Measurements from ENCODE around the gene CPT1B.
"Not testable (repeated sequence)": the region's sequence is repeated elsewhere in the genome, so short reads cannot be mapped to it uniquely, and the experiment has no call there.

The CPT1B gene

DNA sequence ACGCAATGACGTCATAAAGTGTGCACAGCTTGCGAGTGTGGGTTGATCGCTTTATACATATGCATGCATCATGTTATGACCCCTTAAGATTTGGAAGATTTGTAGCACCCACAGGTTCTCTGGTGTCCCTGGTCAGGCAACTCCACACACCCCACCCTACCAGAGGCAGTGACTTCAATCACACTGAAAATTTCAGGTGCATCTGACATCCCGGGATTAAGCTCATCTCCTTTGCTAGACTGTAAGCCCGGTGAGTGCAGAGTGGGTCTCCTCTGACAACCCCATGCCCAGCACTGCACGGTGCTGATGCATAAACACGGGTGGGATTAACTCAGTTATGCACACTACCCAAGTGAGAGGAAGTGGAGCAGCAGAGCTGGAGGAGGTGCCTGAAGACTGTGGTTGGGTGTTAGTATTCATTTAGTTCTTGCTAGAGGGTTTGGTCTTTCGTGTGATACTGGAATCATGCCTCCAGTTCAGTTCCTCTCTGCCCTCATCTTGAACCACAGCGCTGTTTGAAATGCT lies 43.2 kb upstream of the CPT1B start:
- peak overlapping the region; percentile 68 for H3K27ac ChIP-seq (ENCODE audit: poor library complexity, severe bottlenecking)
- H3K36me3 ChIP-seq (ENCODE audit: low read depth), result no peaks in the 10 kb centered on the region
- no peak for DNase-seq (ENCODE audit: low spot score)
- H3K27me3 ChIP-seq (ENCODE audit: insufficient read depth, poor library complexity, severe bottlenecking), result no peaks in the 10 kb centered on the region
- ATAC-seq (ENCODE audit: low read depth), result peak; percentile 47
- TF ChIP-seq, protein P1, sequence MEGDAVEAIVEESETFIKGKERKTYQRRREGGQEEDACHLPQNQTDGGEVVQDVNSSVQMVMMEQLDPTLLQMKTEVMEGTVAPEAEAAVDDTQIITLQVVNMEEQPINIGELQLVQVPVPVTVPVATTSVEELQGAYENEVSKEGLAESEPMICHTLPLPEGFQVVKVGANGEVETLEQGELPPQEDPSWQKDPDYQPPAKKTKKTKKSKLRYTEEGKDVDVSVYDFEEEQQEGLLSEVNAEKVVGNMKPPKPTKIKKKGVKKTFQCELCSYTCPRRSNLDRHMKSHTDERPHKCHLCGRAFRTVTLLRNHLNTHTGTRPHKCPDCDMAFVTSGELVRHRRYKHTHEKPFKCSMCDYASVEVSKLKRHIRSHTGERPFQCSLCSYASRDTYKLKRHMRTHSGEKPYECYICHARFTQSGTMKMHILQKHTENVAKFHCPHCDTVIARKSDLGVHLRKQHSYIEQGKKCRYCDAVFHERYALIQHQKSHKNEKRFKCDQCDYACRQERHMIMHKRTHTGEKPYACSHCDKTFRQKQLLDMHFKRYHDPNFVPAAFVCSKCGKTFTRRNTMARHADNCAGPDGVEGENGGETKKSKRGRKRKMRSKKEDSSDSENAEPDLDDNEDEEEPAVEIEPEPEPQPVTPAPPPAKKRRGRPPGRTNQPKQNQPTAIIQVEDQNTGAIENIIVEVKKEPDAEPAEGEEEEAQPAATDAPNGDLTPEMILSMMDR (IDR thresholded peaks at IDR 0.05; ENCODE audit: poor library complexity, severe bottlenecking), result no peak
- H3K4me1 ChIP-seq (ENCODE audit: insufficient read depth, poor library complexity, severe bottlenecking), result peaks cover 24% of the 10 kb centered on the region
- peak overlapping the region; percentile 14 for H3K4me3 ChIP-seq (ENCODE audit: severe bottlenecking)
- H3K9me3 ChIP-seq (ENCODE audit: severe bottlenecking), result no peaks in the 10 kb centered on the region

DNA sequence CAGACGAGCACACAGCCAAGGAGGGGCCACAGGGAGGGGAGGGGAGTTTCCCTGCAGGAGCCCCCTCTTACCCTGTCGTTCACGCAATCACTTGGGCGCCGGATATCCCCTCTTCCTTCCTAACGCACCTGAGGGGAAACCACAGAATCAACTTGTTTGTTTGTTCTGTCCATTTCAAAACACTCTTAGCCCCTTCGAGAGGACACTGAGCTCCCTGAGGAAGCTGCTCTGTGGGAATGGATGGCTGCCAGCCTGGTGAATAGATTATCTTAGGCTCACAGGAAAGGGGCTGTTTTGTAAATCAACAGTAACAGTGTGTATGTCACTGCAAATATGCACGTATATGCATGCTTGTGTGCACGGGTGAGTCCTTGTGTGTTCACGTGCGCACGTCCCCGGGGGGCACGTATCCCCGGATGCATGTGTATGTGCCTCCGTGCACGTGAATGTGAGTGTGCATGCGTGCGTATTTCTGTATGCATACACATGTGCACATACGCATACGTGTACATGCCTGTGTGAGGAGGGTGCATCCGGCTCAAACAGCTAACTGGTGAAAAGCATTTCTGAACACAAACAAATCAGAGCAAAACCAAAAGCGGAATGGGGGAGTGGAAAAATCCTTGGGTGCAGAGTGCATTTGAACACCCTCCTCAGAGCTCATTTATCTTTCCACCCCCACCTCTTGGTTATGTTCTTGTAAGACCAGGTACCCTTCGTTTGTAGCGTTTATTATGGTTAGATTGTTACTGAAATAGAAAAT lies 42.5 kb upstream of the CPT1B start:
- ATAC-seq (ENCODE audit: low read depth) (peak; percentile 71), DNase-seq (ENCODE audit: low spot score) (no peak)
- Histone ChIP-seq H3K27ac (ENCODE audit: poor library complexity, severe bottlenecking) (peak overlapping the region; percentile 68), H3K4me3 (ENCODE audit: severe bottlenecking) (peak overlapping the region; percentile 20), H3K36me3 (ENCODE audit: low read depth) (no peaks in the 10 kb centered on the region), H3K9me3 (ENCODE audit: severe bottlenecking) (no peaks in the 10 kb centered on the region), H3K27me3 (ENCODE audit: insufficient read depth, poor library complexity, severe bottlenecking) (no peaks in the 10 kb centered on the region), H3K4me1 (ENCODE audit: insufficient read depth, poor library complexity, severe bottlenecking) (peaks cover 24% of the 10 kb centered on the region)
- TF ChIP-seq, protein P1 (IDR thresholded peaks at IDR 0.05; ENCODE audit: poor library complexity, severe bottlenecking), result peak; percentile 75

DNA sequence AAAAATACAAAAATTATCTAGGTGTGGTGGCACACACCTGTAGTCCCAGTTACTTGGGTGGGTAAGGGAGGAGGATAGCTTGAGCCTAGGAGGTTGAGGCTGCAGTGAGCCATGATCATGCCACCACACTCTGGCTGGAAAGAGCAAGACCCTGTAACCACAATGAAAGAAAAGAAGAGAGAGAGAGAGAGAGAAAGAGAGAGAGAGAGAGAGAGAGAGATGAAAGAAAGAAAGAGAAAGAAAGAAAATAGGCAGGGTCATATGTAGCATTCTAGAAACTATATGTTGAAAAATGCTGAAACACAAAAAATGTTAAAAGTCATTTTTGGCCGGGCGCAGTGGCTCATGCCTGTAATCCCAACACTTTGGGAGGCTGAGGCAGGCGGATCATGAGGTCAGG lies 36.1 kb upstream of the CPT1B start:
- DNase-seq (ENCODE audit: low spot score); H3K27ac ChIP-seq (ENCODE audit: poor library complexity, severe bottlenecking); H3K9me3 ChIP-seq (ENCODE audit: severe bottlenecking); ATAC-seq (ENCODE audit: low read depth); H3K4me3 ChIP-seq (ENCODE audit: severe bottlenecking); H3K36me3 ChIP-seq (ENCODE audit: low read depth); H3K27me3 ChIP-seq (ENCODE audit: insufficient read depth, poor library complexity, severe bottlenecking); H3K4me1 ChIP-seq (ENCODE audit: insufficient read depth, poor library complexity, severe bottlenecking): not testable (repeated sequence)

DNA sequence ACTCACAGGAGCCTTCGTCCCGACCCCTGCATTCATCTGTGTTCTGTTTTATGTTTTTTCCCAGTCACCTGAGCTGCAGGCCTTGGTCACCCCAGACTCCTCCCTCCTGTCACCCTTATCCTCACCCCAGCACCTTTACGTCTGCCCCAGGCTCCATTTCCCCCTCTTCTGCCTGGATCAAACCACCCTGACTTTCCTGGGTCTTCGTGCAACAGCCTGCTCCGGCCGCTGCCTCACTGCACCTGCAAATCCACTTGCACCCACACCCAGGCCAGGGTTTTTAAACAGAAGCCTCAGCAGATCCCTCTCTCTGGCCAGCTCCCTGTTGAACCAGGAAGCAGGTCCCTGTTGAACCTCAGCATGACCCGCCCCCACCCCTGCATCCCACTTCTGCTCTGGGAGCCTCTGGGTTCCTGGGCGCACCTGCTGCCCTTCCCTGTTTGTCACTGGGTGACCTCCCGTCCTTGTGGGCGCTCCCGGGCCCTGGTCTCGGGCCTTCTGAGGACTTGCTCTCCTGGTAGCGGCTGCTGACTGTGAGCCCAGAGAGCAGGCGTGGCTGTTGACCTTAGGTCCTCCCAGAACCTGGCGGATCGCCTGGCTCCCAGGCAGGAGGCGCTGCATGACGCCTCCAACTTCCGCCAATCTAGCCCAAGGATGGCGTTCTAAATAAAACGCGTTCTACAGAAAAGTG lies 35.2 kb upstream of the CPT1B start:
- TF ChIP-seq, protein P1 (IDR thresholded peaks at IDR 0.05; ENCODE audit: poor library complexity, severe bottlenecking), result no peak
- Histone ChIP-seq H3K4me1 (ENCODE audit: insufficient read depth, poor library complexity, severe bottlenecking) (no peaks in the 10 kb centered on the region), H3K27me3 (ENCODE audit: insufficient read depth, poor library complexity, severe bottlenecking) (peaks cover 3% of the 10 kb centered on the region), H3K4me3 (ENCODE audit: severe bottlenecking) (no peak overlapping the region), H3K27ac (ENCODE audit: poor library complexity, severe bottlenecking) (no peak overlapping the region), H3K36me3 (ENCODE audit: low read depth) (no peaks in the 10 kb centered on the region), H3K9me3 (ENCODE audit: severe bottlenecking) (no peaks in the 10 kb centered on the region)
- DNase-seq (ENCODE audit: low spot score) (no peak), ATAC-seq (ENCODE audit: low read depth) (no peak)

DNA sequence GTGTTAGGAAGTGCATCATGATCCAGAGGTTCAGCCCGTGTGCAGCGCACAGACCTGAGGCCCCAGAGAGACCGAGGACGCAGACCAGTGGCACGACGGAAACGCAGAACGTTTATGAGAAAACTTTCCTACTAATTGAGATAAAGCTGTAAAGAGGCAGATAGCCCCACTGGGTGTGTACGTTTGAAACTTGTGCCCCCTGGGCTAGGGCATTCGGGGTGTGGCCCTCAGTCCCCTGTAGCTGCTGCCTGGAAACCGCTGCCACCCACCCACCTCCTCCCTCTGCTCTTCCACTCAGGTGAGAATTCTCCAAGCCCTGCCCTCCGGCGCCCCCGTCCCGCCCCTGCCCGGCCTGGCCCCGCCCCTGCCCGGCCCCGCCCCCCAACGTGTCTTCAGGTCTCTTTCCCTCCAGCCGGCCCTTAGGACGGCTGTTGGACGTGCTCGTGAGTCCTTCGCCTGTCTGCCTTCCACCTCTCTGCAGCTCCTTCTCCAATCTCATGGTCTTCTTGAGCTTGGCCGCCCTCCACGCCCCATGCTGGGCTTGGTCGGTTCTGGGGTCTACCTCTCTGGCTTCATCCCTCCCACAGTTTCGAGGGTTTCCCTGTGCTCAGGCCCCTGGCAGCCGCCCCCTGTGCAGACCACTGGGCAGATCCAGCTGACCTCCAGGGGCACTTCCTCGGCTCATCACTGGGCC lies 34.4 kb upstream of the CPT1B start:
- Histone ChIP-seq H3K4me1 (ENCODE audit: insufficient read depth, poor library complexity, severe bottlenecking) (no peaks in the 10 kb centered on the region), H3K27me3 (ENCODE audit: insufficient read depth, poor library complexity, severe bottlenecking) (peaks cover 3% of the 10 kb centered on the region), H3K4me3 (ENCODE audit: severe bottlenecking) (no peak overlapping the region), H3K27ac (ENCODE audit: poor library complexity, severe bottlenecking) (no peak overlapping the region), H3K9me3 (ENCODE audit: severe bottlenecking) (no peaks in the 10 kb centered on the region), H3K36me3 (ENCODE audit: low read depth) (no peaks in the 10 kb centered on the region)
- DNase-seq (ENCODE audit: low spot score) (no peak), ATAC-seq (ENCODE audit: low read depth) (peak; percentile 64)
- TF ChIP-seq, protein P1 (IDR thresholded peaks at IDR 0.05; ENCODE audit: poor library complexity, severe bottlenecking), result no peak

All from RWPE2 (cell line).